ENCODE data around the gene ESAM.
A peak's percentile ranks its signal among the peaks of the same experiment; 100 is the strongest.

Gene ESAM

GRCh38 chr11:124751741-124752470 is 10.2 kb downstream of the ESAM start, which contains the start of gene VSIG2:
TSS of gene VSIG2 (minus strand) at chr11:124752255. CDS start at chr11:124752137, 118 bp downstream.
- no peak for DNase-seq

DNA sequence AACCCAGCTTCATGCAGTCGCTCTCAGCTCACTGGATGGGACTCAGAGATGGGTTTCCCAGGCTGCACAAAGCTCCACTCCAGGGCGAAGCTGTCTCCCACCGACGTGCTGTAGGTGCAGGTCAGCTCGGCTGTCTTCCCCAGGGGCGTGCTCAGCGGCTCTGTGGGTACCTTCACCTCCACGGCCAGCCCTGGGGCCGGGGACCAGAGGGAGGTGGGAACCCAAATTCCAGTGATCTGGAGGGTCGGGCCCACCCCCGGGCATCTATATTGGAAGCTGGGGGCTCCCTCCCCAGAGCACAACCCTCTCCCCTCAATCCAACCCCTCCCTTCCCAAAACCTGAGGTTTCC is 10.7 kb downstream of the ESAM start:
- no peak for DNase-seq

DNA sequence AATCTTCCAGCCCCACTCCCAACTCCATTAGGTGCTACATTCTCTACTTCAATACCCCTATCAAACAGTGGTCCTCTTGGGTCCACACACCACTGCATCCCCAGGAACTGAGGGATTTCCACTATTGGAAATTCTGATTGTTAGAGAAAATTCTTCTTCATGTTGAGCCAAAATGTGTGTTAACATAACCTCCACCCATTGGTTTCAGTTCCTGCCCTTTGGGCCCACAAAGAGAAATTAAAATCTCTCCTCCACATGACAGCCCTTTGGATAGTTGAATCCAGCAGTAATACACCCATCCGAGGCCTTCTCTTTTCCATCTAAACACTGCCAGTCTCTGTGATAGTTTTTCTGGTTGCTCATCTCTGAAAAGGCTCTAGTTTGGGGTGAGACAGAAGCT is 12.2 kb downstream of the ESAM start:
- no peak for DNase-seq

DNA sequence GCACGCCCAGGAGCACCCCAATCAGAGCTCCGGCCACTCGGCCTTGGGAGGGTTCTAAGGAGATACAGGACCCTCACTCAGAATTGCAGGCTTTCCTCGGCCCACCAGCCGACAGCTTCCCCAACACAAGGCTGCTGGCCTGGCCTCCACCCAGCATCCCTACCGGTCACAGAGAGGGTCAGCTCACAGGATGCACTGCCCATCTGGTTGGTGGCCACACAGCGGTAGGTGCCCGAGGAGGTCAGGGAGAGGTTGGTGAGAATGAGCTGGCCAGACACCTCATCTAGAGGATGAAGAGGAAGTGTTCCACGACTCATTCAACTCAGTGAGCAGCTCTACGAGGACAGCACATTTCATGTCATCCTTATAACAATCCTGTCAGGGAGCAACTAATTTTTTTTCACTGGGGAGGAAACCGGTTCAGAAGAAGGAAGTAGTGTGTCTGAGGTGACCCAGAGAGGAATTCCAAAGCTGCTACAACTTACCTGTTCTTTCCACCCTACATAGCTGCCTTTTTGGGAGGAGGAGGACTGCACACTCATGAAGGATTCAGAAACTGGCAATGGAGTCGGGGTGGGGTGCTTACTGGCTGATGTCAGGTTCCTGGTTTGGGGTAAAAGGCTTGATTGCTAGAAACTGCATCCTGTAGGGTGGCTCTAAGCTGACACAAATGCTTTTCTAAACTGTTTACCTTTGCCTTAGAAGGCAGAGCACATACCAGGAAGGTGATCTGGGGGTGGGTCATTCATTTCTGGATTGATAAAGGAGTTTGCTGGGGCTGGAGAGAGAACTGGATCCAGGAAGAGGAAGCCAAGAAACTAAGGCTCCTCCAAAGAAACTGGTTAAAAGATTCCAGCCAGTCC is 13.4 kb downstream of the ESAM start:
- DNase-seq, result no peak

DNA sequence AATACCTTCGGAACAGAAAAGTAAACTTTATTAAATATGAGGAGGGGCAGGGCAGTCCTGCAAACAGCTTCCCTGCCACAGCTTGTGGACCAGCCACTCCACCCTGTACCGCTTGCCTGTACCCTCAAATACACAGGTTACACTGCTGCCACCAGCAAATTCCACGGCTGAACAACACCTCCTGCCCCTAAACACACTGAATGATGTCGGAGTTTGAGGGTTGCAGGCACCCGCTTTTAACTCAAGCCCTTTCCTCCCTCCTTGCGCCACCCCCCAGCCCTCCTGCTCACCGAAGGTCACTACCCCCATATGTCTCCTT is 14.0 kb downstream of the ESAM start:
- no peak for DNase-seq

GRCh38 chr11:124747406-124748099 is 14.5 kb downstream of the ESAM start:
- DNase-seq, result no peak

DNA sequence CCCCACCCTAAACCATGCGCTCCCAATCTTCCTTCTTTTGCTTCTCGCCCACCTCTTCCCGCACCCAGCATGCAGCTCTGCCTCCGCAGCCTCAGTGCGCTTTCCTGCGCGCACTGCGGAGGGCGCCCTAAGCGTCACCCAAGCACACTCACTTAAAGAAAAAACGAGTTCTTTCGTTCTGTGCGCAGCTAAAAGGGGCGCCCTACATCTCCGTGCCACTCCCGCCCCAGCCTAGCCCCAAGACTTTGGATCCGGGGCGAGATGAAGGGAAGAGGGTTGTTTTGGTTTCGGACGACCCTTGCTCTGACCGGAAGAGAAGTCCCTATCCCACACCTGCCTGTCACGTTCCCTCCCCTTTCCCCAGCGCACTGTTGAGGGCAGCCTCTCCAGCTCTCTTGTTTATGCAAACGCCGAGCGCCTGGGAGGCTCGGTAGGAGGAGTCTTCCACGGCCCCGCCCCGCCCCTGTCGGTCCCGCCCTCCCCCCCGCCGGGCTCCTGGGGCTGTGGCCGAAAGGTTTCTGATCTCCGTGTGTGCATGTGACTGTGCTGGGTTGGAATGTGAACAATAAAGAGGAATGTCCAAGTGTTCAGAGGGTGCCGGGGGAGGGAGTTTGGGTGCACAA is 15.4 kb downstream of the ESAM start:
- DNase-seq, result peak; percentile 47

DNA sequence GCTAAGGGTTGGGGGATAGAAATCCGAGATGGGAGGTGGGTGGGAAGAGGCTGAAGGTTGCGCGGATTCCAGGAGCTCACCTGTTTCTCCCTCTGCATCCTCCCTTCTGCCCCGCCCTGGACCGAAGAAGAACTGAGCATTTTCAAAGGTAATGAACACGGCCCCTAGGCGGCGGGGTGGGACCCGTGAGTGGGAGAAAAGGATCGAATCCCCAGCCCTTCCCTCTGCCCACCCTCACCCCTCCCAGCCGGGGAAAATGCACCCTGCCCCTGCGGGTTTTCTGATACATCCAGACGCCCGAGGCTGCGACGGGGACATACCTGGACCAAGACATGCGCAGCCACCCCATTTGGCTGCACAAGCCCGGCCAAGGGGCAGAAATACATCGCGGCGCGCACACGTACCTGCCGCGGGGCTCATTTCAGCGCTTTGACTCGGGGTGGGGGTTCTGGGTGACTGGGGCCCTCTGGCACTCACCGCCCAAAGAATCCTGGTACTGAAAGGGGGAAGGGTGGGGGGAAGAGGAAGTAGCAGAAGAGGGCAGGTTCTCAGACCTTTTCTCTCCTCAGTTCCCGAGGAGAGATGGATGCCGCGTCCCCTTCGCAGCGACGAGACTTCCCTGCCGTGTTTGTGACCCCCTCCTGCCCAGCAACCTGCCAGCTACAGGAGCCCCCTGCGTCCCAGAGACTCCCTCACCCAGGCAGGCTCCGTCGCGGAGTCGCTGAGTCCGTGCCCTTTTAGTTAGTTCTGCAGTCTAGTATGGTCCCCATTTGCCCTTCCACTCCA is 16.1 kb downstream of the ESAM start:
- DNase-seq, result no peak

DNA sequence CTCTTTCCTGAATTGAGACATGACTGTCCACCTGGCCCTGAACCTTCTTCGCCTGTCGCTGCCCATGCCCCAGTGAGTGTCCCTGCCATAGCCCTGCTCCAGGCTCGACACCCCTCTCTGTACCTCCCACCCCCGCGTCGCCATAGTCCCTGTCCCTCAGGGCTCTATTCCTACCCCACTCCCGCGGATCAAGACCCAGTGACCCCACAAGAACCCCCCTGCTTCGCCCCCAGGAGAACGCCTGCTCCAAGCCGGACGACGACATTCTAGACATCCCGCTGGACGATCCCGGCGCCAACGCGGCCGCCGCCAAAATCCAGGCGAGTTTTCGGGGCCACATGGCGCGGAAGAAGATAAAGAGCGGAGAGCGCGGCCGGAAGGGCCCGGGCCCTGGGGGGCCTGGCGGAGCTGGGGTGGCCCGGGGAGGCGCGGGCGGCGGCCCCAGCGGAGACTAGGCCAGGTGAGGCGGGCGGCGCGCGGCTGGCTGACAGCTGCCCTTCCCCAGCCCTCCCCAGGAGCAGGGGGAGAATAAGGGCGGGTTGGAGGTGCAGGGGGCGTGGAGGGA is 16.7 kb downstream of the ESAM start:
- no peak for DNase-seq

DNA sequence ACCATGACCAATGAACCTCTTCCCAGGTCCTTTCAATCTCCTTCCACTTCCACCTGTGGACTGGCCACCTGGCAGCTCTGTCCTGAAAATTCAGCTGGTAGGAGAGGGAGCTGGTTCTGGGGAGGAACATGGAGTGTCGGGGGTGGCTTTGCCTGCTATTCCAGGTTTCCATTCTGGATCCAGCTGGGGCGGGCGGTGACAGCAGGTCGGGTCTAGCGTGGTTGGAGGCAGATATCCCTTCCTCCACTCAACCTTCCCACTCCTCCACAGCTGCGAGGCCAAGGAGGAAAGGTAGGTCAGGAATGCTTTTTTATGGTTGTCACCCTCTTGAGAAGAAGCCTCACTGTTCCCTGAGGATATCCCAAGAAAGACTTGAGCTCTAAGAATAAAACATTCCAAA is 19.0 kb downstream of the ESAM start:
- no peak for DNase-seq

DNA sequence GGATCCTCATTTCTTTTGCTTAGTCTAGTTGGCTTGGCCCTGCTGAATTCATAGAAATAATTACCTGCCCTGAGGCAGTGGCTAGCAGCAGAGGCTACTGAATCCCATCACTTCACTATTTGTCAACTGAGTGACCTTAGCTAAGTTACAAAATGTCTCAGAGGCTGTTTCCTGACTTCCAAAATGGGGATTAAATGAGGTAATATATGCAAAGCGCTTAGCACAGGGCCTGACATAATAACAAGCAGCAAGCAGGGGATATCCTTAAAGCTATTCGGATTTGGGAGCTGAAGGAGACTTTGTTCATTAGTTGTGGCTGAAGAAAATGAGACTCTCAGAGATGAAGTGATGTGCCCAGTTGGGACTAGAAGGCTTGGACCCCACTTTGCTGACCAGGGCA is 19.5 kb downstream of the ESAM start:
- DNase-seq, result no peak

DNA sequence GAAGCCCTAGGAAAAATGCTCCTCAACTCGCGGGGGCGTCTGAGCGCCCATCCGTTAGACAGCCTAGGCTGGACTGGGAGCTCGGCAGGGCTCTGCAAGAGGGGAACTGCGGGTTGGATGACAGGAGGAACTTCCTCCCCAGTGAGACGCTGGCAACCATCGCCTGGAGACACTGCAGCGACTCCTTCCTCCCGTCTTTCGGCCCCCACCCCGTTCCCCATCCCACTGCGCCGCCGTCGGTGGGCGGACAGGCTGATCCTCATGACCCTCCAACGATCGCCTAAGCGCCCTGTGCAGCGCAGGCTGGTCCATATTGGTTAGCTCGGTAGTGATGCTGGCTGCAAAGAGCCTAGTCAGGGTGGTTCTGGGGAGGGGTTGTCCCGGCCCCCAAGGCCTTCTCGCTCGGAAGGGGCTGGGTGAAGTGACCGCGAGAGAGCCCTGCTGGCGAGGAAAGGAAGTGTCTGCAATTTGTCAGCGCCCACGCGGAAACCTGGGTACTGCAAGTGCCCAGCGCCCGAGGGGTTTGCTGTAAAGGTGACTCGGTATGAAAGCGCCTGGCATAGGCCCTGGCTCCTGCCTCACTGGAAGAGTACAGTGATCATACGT is 21.7 kb downstream of the ESAM start:
- DNase-seq, result no peak

GRCh38 chr11:124739479-124740276 is 22.4 kb downstream of the ESAM start, which contains the start of gene NRGN:
TSS of gene NRGN (plus strand) at chr11:124739942. CDS start at chr11:124740085, 143 bp downstream.
- peak; percentile 77 for DNase-seq

GRCh38 chr11:124738713-124739478 is 23.2 kb downstream of the ESAM start:
- no peak for DNase-seq

GRCh38 chr11:124737638-124738305 is 24.3 kb downstream of the ESAM start:
- no peak for DNase-seq

- DNase-seq, result no peak
Measured at GRCh38 chr11:124736736-124737135, 25.4 kb downstream of the ESAM start.

- DNase-seq, result no peak
Measured at GRCh38 chr11:124732230-124732629, 29.9 kb downstream of the ESAM start.

- no peak for DNase-seq
Measured at GRCh38 chr11:124729571-124729970, 32.5 kb downstream of the ESAM start.

DNA sequence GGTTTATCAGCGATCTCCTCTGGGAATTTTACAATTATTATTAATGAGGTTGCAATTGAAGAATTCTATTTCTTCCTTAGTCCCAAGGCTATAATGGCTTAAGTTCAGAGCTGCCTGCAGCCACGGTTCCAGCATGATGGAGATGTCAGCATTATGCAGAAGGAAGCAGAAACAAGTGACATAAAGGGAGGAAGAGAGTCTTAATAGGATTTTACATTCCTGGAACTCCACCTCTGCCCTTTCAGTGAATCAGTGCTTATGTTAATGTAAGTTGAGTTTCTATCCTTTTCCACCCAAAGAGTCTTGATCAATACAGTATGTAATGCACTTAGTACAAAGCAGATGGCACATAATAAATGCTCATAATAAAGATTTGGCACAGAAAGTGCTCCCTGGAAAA is 34.0 kb downstream of the ESAM start:
- no peak for DNase-seq
